ENCODE measurements around the gene SOX14. TPM values are rescaled to one million over a fixed set of nuclear protein-coding genes. Genes with fewer than 3 reads are reported as not detected.

SOX14 gene
- total RNA-seq, 4 donors from 2014 or later = not detected

DNA sequence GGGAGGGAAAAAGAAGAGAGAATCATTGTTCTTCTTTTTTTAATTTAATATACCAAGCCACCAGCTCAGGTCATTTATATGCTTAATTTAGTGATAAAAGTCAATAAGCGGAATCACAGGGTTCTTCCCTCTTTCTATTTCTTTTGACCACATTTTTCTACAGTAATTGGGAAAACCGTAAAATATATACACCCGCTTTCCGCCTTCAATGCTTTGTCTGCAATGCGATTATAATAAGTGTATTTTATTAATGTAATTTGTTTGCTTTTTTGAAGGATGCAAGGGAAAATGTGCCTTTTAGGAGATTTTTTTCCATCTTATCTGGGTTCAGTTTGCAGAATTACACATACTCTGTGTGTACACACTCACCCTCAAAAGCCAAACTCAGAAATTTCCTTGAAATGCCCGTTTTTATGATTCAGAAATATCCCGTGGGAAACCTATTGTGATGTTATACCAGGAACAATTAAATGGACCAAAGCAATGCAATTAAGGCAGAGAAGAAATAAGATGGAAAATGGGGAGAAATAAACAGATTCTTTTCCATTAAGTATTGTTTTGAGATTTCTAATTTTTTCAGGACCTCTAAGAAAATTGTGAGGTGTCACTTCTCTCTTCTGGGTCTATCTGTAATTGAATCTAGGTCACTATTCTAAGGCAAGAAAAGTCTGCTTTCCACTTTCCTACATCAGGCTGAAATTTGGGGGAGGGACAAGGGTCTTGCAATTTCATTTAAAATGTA, 8.3 kb downstream of the SOX14 start:
- DNase-seq (ENCODE audit: low spot score) = no peak
- TF ChIP-seq CTCF (IDR thresholded peaks at IDR 0.05) = no peak
- ATAC-seq (ENCODE audit: low FRiP score) = no peak

- TF ChIP-seq CTCF (IDR thresholded peaks at IDR 0.05) = no peak
- ATAC-seq (ENCODE audit: low FRiP score) = no peak
- no peak for DNase-seq (ENCODE audit: low spot score)
Observed at GRCh38 chr3:137778941-137779340, 14.8 kb downstream of the SOX14 start.

DNA sequence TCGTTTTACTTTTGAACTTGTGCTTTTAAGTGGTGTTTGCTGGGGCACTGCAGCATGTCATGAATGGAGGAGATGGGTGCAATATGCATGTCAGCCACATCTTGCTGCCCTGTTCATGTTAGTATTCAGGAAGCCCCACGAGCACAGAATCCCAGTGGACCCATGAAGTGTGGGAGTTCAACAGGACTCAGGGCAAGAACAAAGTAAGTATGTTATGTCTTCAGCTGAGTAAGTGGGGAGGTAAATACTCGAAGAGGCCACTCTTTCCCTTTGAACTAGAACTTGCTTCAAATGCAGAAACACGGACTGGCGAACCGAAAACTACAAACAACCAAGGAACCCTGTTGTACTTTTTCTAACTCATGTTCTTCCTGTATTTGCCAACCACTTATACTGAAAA, 23.4 kb downstream of the SOX14 start:
- DNase-seq (ENCODE audit: low spot score) = no peak
- ATAC-seq (ENCODE audit: low FRiP score) = no peak
- TF ChIP-seq CTCF (IDR thresholded peaks at IDR 0.05) = no peak

DNA sequence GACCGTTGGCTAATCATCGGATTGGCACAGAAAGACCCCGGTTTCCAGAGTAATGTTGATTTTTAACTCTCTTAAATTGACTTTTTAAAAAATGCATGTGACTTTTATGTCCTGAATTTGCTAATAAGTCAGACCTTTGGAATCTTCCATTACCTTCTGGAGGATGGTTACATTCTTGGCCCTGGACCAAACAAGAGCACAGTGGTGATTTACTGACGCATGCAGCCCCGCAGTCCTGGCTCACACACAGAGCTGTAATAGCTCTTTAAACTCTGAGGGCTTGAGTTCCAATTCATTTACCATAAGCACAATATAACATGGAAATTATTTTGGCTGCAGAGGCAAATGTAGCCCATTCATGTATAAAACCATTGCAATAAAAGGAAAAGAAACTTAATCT, 25.1 kb downstream of the SOX14 start:
- TF ChIP-seq CTCF (IDR thresholded peaks at IDR 0.05) = no peak
- ATAC-seq (ENCODE audit: low FRiP score) = no peak

DNA sequence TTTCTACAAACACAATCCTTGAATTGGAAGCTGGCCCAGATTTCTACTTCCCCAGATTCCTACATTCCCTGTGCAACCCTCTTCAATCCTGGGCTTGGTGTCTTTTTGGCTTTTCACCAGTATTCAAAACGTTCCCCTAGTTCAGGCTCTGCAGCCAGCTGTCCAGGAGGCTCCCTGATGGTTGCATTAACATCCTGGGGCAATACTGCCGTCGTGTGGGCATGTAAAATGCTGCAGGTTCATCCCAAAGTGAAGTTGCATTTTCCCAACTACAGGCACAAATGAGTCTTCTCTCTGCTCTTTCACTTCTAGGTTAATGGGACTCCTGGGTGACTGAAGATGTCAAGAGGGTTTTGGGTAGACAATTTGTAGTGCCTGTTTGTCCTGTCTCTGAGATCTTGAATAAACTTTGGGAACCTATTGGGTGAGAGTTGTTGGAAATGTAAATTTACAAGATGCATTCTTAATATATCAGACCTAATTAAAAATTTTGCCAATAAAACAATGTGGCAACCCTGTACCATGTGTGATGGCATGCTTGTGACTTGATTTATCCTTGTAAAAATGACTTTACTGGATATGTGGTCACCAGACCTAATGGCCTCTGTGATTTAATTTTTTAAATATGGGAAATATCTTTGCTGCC, 28.6 kb downstream of the SOX14 start:
- ATAC-seq (ENCODE audit: low FRiP score) (no peak), DNase-seq (ENCODE audit: low spot score) (no peak)
- TF ChIP-seq CTCF (IDR thresholded peaks at IDR 0.05) = no peak

More for the DNA sequence above, 25.1 kb downstream of the SOX14 start:
- no peak for DNase-seq (ENCODE audit: low spot score)

GRCh38 chr3:137796993-137797392, 32.9 kb downstream of the SOX14 start:
- DNase-seq (ENCODE audit: low spot score) (no peak), ATAC-seq (ENCODE audit: low FRiP score) (no peak)
- TF ChIP-seq CTCF (IDR thresholded peaks at IDR 0.05) = no peak

GRCh38 chr3:137803215-137803614, 39.1 kb downstream of the SOX14 start:
- ATAC-seq (ENCODE audit: low FRiP score) (no peak), DNase-seq (ENCODE audit: low spot score) (no peak)
- TF ChIP-seq CTCF (IDR thresholded peaks at IDR 0.05) = no peak

All from omental fat pad (tissue), 4 donors.